EH (cell line): Measurements from ENCODE around the gene IFI30.

Experiments
- DNase-seq: peaks from one replicate; pipeline ENCODE4 v3.0.0-alpha.2; 2015; ENCODE audit warnings: low read depth

Gene IFI30

DNA sequence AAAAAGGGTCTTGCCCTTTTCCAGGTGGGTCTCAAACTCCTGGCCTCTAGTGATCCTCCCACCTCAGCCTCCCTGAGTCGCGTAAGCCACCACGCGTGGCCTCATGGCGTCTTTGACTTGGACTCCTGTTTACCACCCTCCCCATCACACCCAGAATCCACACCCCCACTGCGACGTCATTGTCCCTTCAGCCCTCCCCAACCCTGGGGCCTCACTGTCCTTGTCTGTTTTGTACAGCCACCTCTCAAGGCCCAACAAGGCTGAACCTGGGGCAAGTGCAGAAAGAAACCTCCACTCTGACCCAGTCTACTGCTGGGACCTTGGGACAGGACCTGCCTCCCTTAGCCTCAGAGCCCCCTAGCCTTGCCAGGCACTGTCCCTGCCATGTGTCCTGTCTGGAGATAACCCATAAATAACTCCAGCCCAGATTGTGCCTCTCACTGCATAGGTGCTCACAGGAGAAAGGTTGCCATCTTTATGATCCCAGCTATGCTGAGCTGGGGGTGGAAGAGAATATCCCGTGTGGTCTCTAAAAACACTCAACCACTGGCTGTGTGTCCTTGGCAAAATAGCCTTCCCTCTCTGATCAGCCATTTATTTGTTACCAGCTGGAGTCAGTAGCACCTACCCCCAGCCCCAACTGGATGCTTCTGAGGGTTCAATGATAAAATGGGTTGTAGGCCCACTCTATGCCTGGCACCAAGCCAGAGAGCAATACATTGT lies 1.8 kb upstream of the IFI30 start:
- no peak for DNase-seq

DNA sequence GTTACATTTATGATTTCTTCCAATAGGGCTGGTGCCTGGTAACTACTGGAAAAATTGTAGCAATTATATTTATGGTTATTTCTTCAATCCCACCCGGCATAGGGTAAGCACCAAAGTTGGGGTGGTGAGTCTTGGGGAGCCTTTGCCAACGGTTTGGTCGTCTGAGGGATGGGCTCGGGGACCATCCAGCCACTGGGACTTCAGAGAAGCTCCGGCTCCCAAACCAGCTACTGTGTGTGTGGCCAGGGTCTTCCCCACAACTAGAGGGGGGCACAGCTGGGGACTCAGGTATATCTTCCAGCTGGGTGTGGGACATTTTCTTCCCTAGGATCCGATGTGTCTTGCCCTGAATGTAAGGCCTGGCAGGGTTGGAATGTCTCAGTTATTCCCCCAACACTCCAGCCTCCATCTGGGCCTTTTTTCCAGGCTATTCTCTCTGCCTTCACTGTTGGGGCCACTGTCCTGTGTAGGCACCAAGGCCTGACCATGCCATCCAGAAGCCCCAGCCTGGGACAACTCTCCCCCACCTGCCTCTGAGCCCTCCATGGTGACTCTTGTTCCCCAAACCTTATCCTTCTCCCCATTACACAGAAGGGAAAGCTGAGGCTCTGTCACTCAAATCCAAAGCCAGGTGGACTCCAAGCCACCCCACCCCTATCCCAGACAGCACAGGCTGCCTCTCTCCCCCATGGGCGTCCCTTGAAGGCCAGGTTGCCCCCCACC lies 1.1 kb upstream of the IFI30 start:
- DNase-seq: no peak

DNA sequence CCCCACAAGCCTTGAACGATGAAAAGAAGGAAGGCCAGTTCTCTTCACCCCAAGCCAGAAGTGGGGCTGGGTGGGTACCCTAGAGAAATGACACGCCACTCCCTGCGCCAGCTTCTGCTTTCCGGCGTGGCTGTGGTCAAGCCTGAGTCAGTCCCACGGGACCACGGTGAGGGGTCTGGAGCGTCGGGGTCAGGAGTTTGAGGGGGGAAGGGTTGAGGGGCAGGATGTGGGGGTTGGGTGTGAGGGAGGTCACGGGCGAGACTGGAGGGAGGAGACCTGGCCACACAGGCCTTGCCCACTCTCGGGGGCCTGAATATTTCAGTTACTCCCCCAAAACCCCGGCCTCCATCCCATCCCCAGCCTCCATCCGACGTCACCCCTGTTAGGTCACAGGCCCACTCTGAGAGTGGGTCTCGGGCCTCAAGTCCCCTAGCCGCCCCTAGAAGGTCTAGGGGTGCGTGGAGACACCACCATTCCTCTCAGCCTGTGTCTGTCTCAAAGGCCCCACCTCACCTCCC lies 500 bp upstream of the IFI30 start:
- no peak for DNase-seq

- no peak for DNase-seq
Observed at GRCh38 chr19:18174983-18175382, 1.4 kb downstream of the IFI30 start.

DNA sequence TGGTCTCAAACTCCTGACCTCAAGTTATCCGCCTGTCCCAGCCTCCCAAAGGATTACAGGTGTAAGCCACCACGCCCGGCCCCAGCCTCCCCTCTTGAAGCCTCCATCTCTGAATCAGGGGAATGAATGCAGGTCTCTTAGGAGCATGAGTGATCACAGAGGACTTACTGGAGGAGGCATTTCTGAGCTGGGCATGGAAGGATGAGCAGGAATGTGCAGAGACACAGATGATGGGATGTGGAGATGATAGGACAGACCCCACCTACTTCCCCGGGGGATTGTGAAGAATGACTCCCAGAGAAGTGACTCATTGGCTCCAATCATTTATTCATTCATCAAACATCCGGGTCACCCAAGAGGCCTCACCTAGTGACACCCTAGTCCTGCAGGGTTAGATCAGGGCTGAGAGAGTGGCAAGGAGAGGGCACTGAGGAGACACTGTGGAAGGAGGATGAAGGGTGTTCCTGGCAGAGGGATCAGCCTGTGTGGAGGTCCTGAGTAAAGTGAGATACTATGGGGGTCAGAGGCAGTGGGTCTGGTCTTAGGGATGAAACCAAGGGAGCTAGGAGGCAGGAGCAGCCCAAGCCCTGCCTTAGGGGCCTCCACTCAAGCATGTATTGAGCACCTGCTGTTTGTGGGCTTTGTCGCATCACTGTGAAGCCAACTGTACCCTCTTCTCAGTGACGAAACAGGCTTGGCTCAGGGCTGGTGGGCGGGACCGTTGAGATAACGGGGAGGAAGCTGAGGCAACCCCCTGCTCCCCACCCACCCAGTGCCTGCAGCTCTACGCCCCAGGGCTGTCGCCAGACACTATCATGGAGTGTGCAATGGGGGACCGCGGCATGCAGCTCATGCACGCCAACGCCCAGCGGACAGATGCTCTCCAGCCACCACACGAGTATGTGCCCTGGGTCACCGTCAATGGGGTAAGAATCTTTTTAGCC lies 3.0 kb downstream of the IFI30 start:
- peak; percentile 19 for DNase-seq

- DNase-seq: no peak
Observed at GRCh38 chr19:18179957-18180356, 6.3 kb downstream of the IFI30 start.

GRCh38 chr19:18183529-18183928 lies 9.9 kb downstream of the IFI30 start:
- DNase-seq: no peak

DNA sequence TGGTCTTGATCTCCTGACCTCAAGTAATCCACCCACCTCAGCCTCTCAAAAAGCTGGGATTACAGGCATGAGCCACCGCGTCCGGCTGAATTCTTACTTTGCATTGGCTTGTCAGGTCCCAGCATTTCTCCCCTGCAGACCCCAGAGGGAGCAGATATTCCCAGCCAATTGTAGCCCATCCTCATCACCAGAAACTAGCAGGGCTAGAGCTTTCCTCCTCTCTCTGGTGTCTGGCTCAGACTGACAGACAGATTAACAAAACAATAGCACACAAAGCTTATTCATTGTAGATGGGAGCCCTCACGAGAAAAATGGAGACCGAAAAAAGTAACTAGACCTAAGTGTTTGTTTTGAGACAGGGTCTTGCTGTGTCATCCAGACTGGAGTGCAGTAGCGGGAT lies 11.9 kb downstream of the IFI30 start:
- DNase-seq: no peak

DNA sequence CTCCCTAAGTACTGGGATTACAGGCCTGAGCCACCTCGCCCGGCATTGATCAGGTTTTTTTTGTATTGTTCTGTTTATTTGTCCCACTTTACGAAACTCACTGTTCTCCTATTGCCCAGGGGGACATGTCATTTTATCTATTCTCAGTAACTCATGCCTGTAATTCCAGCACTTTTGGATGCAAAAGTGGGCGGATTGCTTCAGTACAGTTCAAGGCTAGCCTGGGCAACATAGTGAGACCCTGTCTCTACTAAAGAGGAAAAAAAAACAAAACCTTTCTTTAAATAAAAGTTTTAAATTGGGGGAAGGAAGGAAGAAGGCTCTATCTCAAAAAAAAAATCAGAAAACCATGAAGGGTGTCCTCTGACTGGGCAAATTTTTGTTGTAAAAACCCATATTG lies 16.7 kb downstream of the IFI30 start:
- no peak for DNase-seq

DNA sequence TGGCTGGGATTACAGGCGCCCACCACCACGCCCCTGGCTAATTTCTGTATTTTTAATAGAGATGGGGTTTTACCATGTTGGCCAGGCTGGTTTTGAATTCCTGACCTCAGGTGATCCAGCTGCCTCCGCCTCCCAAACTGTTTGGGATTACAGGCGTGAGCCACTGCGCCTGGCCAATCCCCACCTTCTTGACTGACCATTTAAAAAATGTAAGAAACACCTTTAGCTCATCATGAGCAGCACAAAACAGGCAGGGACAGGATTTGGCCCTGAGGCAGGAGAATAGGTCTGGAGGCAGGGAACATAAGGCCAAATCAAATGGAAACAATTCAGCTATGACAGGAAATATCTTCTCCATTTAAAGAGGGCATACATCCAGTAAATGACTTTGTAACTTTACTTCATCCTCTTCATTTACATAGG lies 18.0 kb downstream of the IFI30 start:
- DNase-seq: no peak

GRCh38 chr19:18192673-18193387 lies 19.2 kb downstream of the IFI30 start, which contains the start of gene MPV17L2:
MPV17L2 (plus strand) TSS chr19:18193218; CDS start chr19:18193282, 64 bp downstream.
- peak; percentile 100 for DNase-seq

DNA sequence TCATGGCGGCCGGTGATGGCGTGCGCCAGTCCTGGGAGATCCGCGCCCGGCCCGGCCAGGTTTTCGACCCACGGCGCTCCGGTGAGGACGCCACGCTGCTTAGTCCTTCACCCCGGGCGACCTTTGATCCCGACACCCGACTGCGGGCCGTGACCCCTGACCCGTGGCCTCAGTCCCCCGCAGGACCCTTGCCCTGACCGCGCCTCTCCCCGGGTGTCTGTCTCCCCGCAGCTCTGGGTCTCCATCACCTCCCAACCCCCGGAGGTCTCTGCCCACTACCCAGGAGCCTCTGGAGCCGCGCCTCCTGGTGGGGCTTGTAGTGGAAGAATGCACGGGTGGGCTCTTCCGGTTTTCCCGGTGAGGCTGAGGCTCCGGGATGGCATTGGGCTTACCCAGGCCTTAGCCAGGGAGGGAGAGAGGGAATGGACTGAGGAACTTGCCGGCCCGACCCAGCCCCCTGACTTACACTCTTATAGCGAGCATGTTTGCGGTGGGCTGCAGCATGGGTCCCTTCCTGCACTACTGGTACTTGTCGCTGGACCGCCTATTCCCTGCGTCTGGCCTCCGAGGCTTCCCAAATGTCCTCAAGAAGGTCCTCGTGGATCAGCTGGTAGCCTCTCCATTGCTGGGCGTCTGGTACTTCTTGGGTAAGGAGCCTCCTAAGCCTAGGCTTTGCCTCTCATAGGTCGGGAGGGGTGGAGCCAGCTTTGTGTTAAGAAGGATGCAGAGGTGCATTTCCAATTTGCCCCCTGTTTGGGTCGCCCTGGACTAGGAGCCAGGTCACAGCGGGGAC lies 20.0 kb downstream of the IFI30 start:
- DNase-seq: peak; percentile 11

- DNase-seq: no peak
Observed at GRCh38 chr19:18194181-18194530, 20.5 kb downstream of the IFI30 start.

- peak; percentile 50 for DNase-seq
Observed at GRCh38 chr19:18194554-18195238, 21.1 kb downstream of the IFI30 start.

- DNase-seq: no peak
Observed at GRCh38 chr19:18196511-18196845, 22.9 kb downstream of the IFI30 start.

DNA sequence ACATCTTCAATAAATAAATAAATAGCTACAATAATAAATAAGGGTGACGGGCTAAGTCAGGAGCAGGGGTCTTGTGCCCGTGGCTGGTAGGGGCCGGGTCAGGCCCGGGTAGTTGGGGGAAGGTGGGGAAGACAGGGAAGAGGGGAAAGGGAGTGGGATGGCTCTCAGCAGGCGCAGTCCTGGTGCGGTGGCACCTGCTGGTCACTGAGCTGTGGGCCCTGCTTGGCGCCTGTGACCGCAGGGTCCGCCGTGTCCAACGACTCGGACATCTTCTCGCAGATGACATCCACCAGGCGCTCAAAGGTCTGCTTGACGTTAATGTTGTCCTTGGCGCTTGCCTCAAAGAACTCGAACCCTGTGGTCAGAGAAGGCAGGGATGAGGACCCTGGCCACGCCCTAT lies 23.7 kb downstream of the IFI30 start:
- DNase-seq: no peak

GRCh38 chr19:18197941-18198340 lies 24.3 kb downstream of the IFI30 start:
- DNase-seq: no peak

DNA sequence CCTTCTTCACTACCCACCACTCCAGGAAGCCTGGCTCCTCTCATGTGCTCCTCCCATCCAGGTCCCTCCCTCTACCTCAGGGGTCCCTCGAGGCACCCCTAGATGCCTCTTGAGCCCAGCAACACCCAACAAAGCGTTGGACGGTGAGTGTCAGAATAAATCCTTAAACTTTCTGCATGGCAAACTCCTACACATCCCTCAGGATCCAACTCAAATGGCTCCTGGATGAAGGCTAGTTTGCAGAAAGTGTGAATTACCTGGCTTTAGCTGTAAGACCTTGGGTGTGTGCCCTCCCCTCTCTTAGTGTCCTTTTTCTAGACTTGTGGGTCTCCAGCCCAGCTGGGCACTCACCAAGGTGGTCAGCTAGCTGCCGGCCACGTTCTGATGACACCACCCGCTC lies 24.8 kb downstream of the IFI30 start:
- DNase-seq: no peak

GRCh38 chr19:18202397-18202777 lies 28.8 kb downstream of the IFI30 start:
- DNase-seq: no peak

DNA sequence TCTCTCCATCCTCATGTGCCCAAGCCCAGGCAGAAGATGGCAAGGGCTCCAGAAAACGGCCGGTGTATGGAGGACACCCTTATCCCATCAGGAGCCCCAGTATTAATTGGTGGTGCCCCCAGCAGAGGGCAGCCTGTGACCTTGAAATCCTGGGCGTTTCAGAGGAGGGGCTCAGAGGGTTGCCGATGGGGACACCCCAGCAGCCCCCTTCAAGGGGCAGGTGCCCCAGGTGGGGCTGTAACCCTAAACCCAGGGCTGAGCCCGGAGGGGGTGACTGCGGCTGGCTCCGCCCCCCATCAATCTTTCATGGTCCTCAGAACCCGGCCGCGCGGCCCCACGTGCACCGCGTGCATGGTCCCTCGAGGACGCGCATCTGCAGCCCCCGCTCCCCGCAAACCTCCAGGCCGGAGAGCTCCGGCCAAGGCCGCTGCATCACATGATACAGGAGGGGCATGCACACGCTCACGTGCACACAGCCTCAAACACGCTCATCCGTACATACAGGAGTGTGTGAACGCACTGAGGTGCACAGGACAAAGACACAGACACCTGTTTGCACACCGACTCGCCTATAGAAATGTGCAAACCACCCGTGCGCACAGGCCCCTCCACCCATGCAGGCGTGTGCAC lies 29.3 kb downstream of the IFI30 start:
- DNase-seq: peak; percentile 26
